BJ (cell line): ENCODE data around the gene TSSK3. TPM values are rescaled to one million over a fixed set of nuclear protein-coding genes. Genes with fewer than 3 reads are reported as not detected.

Source experiments
- CTCF ChIA-PET: fragments of 350-600 bp; formaldehyde crosslinking; extraction: SDS; loops from one replicate; lab custom pipeline; 2021; ENCODE audit warnings: antibody characterized with exemption, inconsistent platforms; lab: Yijun Ruan, JAX
- POLR2A ChIA-PET: fragments of 300-600 bp; sonication (Branson Sonifier 250); formaldehyde crosslinking; extraction: SDS; loops from one replicate; lab custom pipeline; 2021; ENCODE audit warnings: antibody characterized with exemption; lab: Charles Lee
- DNase-seq: peaks from one replicate; pipeline ENCODE4 v3.0.0-alpha.2; 2011; ENCODE audit warnings: low read depth
- H3K27me3 ChIP-seq: 2 replicates; pipeline ENCODE4 v1.6.0; 2011; ENCODE audit warnings: low read length; ENCODE audit not compliant: control insufficient read depth, insufficient read depth
- H3K36me3 ChIP-seq: 2 replicates; pipeline ENCODE4 v1.5.1; 2011; ENCODE audit warnings: low read length; ENCODE audit not compliant: control insufficient read depth, insufficient read depth
- H3K4me3 ChIP-seq: 2 replicates; pipeline ENCODE4 v1.5.1; 2011; ENCODE audit warnings: low read depth, mild to moderate bottlenecking, control low read depth, low read length
- CTCF ChIP-seq: IDR thresholded peaks from 2 replicates; pipeline ENCODE4 v1.5.1; 2011; ENCODE audit warnings: low read depth, mild to moderate bottlenecking, control low read depth, inconsistent platforms, low read length, moderate library complexity; ENCODE audit not compliant: insufficient read depth
- polyA minus RNA-seq: library from RNA; depleted of rRNA, polyadenylated mRNA; stranded (reverse); fragments of >200 nt; gene quantifications from 2 replicates; pipeline ENCODE4 v1.2.3, GENCODE V29; 2011; rRNA and poly(A)+ RNA removed
- polyA plus RNA-seq: library from polyadenylated mRNA; depleted of rRNA; stranded (reverse); fragments of >200 nt; gene quantifications from 2 replicates; pipeline ENCODE4 v1.2.3, GENCODE V29; 2011; rRNA removed

The TSSK3 gene, protein sequence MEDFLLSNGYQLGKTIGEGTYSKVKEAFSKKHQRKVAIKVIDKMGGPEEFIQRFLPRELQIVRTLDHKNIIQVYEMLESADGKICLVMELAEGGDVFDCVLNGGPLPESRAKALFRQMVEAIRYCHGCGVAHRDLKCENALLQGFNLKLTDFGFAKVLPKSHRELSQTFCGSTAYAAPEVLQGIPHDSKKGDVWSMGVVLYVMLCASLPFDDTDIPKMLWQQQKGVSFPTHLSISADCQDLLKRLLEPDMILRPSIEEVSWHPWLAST
- polyA plus RNA-seq (0.39 and 0.42 TPM in 2 replicates), polyA minus RNA-seq (0.33 TPM in 1 of 2 replicates, not detected in the other)

DNA sequence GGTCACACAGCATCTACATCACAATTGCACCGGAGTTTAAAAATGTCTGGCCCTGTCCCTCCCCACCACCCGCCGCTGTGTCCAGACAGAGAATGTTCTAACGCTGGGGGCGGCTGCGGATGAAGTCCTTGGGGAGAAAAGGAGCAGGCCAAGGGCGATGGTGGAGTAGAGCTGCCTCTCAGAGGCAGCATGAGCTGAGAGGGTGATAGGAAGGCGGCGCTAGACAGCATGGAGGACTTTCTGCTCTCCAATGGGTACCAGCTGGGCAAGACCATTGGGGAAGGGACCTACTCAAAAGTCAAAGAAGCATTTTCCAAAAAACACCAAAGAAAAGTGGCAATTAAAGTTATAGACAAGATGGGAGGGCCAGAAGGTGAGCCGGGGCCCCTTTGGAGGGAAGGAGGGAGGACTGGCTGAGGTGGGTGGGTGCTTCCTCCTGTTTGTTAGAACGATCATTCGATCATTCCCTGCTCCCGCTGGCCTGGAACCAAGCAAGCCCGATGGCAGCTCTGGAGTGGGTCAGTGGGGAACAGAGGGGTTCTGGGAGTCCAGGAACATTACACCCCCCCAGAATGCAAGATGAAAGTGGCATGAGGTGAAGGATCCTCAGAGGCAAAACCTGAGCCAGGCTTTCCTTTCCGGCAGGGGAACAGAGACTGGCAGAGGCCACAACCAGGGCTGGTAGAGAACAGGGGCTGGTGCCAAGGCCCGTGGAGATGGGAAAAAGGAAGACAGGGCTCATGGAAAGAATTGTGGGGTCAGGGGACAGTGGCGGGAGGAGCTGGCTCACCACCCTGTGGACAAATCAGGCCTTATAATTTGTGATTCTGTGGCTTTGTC is at the start of gene TSSK3, which contains the start of gene FAM229A:
Gene TSSK3 (plus strand): TSS at position 66 of the 840 bp plus-strand sequence. CDS start 163 bp downstream, at position 229.
Gene FAM229A (minus strand): TSS at position 12 of the 840 bp plus-strand sequence. CDS start 394 bp downstream, outside the sequence.
- DNase-seq = no peak
- H3K4me3 ChIP-seq = peak within 1 kb of the TSS; percentile 36
- H3K27me3 ChIP-seq = no peaks in the 10 kb centered on the region
- H3K36me3 ChIP-seq = peaks cover 14% of the 10 kb centered on the region
- POLR2A ChIA-PET = no interaction called here
- TF ChIP-seq CTCF = no peak
- CTCF ChIA-PET = interaction anchor here (1.0 kb wide), 1 partner anchor 10 kb away, joined by 3 read pairs; no protein-coding TSS in a partner anchor

DNA sequence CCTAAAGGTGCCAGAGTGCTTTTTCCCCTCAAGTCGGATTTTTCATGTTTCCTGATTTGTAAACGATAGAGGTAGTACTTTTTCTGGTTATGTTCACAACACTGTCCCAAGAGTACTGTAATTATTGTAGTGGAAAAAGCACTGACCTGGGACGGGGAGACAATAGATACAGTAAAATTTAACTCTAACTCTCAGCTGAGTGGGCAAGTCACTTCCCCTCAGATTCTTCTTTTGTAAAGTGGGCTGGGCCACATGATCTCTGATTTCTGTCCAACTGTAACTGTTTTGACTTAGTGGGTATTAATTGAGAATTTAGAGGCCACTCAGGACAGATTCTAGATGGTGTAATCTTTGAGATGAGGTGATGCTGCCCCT is 45.4 kb upstream of the TSSK3 start:
- Histone ChIP-seq H3K27me3 (no peaks in the 10 kb centered on the region), H3K36me3 (peaks cover 10% of the 10 kb centered on the region), H3K4me3 (no peak overlapping the region)
- CTCF ChIA-PET = interaction anchor here (0.6 to 1.4 kb wide), 9 partner anchors 9 to 740 kb away, joined by 3 to 10 read pairs (median 4); partner anchors contain the start of genes FAM167B and MARCKSL1
- POLR2A ChIA-PET = no interaction called here
- DNase-seq = no peak
- no peak for TF ChIP-seq CTCF

- H3K27me3 ChIP-seq = no peaks in the 10 kb centered on the region
- ChIA-PET POLR2A (no interaction called here), CTCF (interaction anchor here (1.4 to 1.6 kb wide), 2 partner anchors 10 to 102 kb away, joined by 5 to 8 read pairs; no protein-coding TSS in a partner anchor)
- no peak for TF ChIP-seq CTCF
- H3K4me3 ChIP-seq = no peak overlapping the region
- DNase-seq = no peak
- H3K36me3 ChIP-seq = peaks cover 11% of the 10 kb centered on the region
Measured at GRCh38 chr1:32318127-32318869, 44.0 kb upstream of the TSSK3 start.

GRCh38 chr1:32321712-32322291 is 40.5 kb upstream of the TSSK3 start:
- Histone ChIP-seq H3K27me3 (no peaks in the 10 kb centered on the region), H3K36me3 (peaks cover 10% of the 10 kb centered on the region), H3K4me3 (no peak overlapping the region)
- POLR2A ChIA-PET = interaction anchor here (0.6 kb wide), 2 partner anchors 15 to 63 kb away, joined by 3 to 6 read pairs; no protein-coding TSS in a partner anchor
- no peak for TF ChIP-seq CTCF
- DNase-seq = no peak
- CTCF ChIA-PET = interaction anchor here (1.1 to 1.2 kb wide), 2 partner anchors 9 to 11 kb away, joined by 4 to 6 read pairs; no protein-coding TSS in a partner anchor
